ENCODE measurements around the gene ZKSCAN1. TPM values are rescaled to one million over a fixed set of nuclear protein-coding genes. Genes with fewer than 3 reads are reported as not detected.
"Not testable (repeated sequence)": the region's sequence is repeated elsewhere in the genome, so short reads cannot be mapped to it uniquely, and the experiment has no call there.

The ZKSCAN1 gene
- total RNA-seq, 1 donor from 2014 or later = 63.1 TPM

- not testable (repeated sequence) for H3K4me3 Mint-ChIP-seq; H3K36me3 Mint-ChIP-seq (ENCODE audit: low read depth); H3K27ac Mint-ChIP-seq; H3K9me3 Mint-ChIP-seq; H3K27me3 Mint-ChIP-seq (ENCODE audit: insufficient read depth); DNase-seq (ENCODE audit: low spot score)
- peaks cover 11% of the 10 kb centered on the region for H3K4me1 Mint-ChIP-seq (ENCODE audit: low read depth)
- intact Hi-C loops (cut with micrococcal nuclease) = loop anchor here (10.0 kb wide), 1 partner anchor 385 kb away; no protein-coding TSS in a partner anchor
Measured at GRCh38 chr7:100009952-100010351, 5.4 kb upstream of the ZKSCAN1 start.

GRCh38 chr7:100010901-100011300 is 4.5 kb upstream of the ZKSCAN1 start:
- no peak overlapping the region for H3K4me3 Mint-ChIP-seq
- H3K9me3 Mint-ChIP-seq = no peaks in the 10 kb centered on the region
- no peak overlapping the region for H3K27ac Mint-ChIP-seq
- intact Hi-C loops (cut with micrococcal nuclease) = loop anchor here (10.0 kb wide), 1 partner anchor 386 kb away; no protein-coding TSS in a partner anchor
- H3K27me3 Mint-ChIP-seq (ENCODE audit: insufficient read depth) = no peaks in the 10 kb centered on the region
- H3K4me1 Mint-ChIP-seq (ENCODE audit: low read depth) = peaks cover 16% of the 10 kb centered on the region
- no peak for DNase-seq (ENCODE audit: low spot score)
- H3K36me3 Mint-ChIP-seq (ENCODE audit: low read depth) = no peaks in the 10 kb centered on the region

GRCh38 chr7:100011516-100011915 is 3.9 kb upstream of the ZKSCAN1 start:
- DNase-seq (ENCODE audit: low spot score) = no peak
- Mint-ChIP-seq H3K9me3 (no peaks in the 10 kb centered on the region), H3K27me3 (ENCODE audit: insufficient read depth) (no peaks in the 10 kb centered on the region), H3K36me3 (ENCODE audit: low read depth) (no peaks in the 10 kb centered on the region), H3K27ac (no peak overlapping the region), H3K4me3 (no peak overlapping the region), H3K4me1 (ENCODE audit: low read depth) (peaks cover 22% of the 10 kb centered on the region)
- intact Hi-C loops (cut with micrococcal nuclease) = loop anchor here (10.0 kb wide), 1 partner anchor 387 kb away; no protein-coding TSS in a partner anchor

GRCh38 chr7:100012385-100013327 is 2.7 kb upstream of the ZKSCAN1 start:
- not testable (repeated sequence) for H3K36me3 Mint-ChIP-seq (ENCODE audit: low read depth); H3K27me3 Mint-ChIP-seq (ENCODE audit: insufficient read depth); H3K9me3 Mint-ChIP-seq; DNase-seq (ENCODE audit: low spot score); H3K4me3 Mint-ChIP-seq
- peaks cover 31% of the 10 kb centered on the region for H3K4me1 Mint-ChIP-seq (ENCODE audit: low read depth)
- intact Hi-C loops (cut with micrococcal nuclease) = loop anchor here (10.0 kb wide), 1 partner anchor 388 kb away; no protein-coding TSS in a partner anchor
- H3K27ac Mint-ChIP-seq = peak overlapping the region; percentile 40

GRCh38 chr7:100013328-100013676 is 2.1 kb upstream of the ZKSCAN1 start:
- Mint-ChIP-seq H3K36me3 (ENCODE audit: low read depth) (peaks cover 3% of the 10 kb centered on the region), H3K9me3 (no peaks in the 10 kb centered on the region), H3K4me3 (no peak overlapping the region), H3K4me1 (ENCODE audit: low read depth) (peaks cover 38% of the 10 kb centered on the region), H3K27ac (peak overlapping the region; percentile 40), H3K27me3 (ENCODE audit: insufficient read depth) (no peaks in the 10 kb centered on the region)
- intact Hi-C loops (cut with micrococcal nuclease) = loop anchor here (10.0 kb wide), 1 partner anchor 389 kb away; no protein-coding TSS in a partner anchor
- DNase-seq (ENCODE audit: low spot score) = no peak

GRCh38 chr7:100016215-100016901 is 962 bp downstream of the ZKSCAN1 start:
- Mint-ChIP-seq H3K4me3 (peak overlapping the region; percentile 98), H3K4me1 (ENCODE audit: low read depth) (peaks cover 57% of the 10 kb centered on the region), H3K27me3 (ENCODE audit: insufficient read depth) (no peaks in the 10 kb centered on the region), H3K9me3 (no peaks in the 10 kb centered on the region), H3K36me3 (ENCODE audit: low read depth) (peaks cover 17% of the 10 kb centered on the region), H3K27ac (peak overlapping the region; percentile 92)
- DNase-seq (ENCODE audit: low spot score) = no peak
- intact Hi-C loops (cut with micrococcal nuclease) = loop anchor here (1.0 to 10.0 kb wide), 3 partner anchors 10 to 459 kb away; partner anchors contain the start of gene ZNF655

- Mint-ChIP-seq H3K27me3 (ENCODE audit: insufficient read depth) (no peaks in the 10 kb centered on the region), H3K36me3 (ENCODE audit: low read depth) (peaks cover 19% of the 10 kb centered on the region), H3K27ac (no peak overlapping the region), H3K9me3 (no peaks in the 10 kb centered on the region), H3K4me1 (ENCODE audit: low read depth) (peaks cover 62% of the 10 kb centered on the region), H3K4me3 (peak overlapping the region; percentile 49)
- intact Hi-C loops (cut with micrococcal nuclease) = loop anchor here (5.0 to 10.0 kb wide), 2 partner anchors 392 to 460 kb away; partner anchors contain the start of gene ZNF655
- DNase-seq (ENCODE audit: low spot score) = no peak
Measured at GRCh38 chr7:100017300-100017699, 1.9 kb downstream of the ZKSCAN1 start.

- no peak for DNase-seq (ENCODE audit: low spot score)
- Mint-ChIP-seq H3K27me3 (ENCODE audit: insufficient read depth) (no peaks in the 10 kb centered on the region), H3K36me3 (ENCODE audit: low read depth) (peaks cover 25% of the 10 kb centered on the region), H3K9me3 (no peaks in the 10 kb centered on the region), H3K4me3 (peak overlapping the region; percentile 49), H3K4me1 (ENCODE audit: low read depth) (peaks cover 67% of the 10 kb centered on the region), H3K27ac (no peak overlapping the region)
- intact Hi-C loops (cut with micrococcal nuclease) = loop anchor here (5.0 to 10.0 kb wide), 2 partner anchors 393 to 461 kb away; partner anchors contain the start of gene ZNF655
Measured at GRCh38 chr7:100017875-100018274, 2.5 kb downstream of the ZKSCAN1 start.

- peak overlapping the region; percentile 81 for H3K27ac Mint-ChIP-seq
- no peaks in the 10 kb centered on the region for H3K27me3 Mint-ChIP-seq (ENCODE audit: insufficient read depth)
- intact Hi-C loops (cut with micrococcal nuclease) = loop anchor here (5.0 to 10.0 kb wide), 3 partner anchors 395 to 463 kb away; partner anchors contain the start of genes MEPCE, ZCWPW1 and ZNF655
- H3K4me1 Mint-ChIP-seq (ENCODE audit: low read depth) = peaks cover 70% of the 10 kb centered on the region
- H3K36me3 Mint-ChIP-seq (ENCODE audit: low read depth) = peaks cover 38% of the 10 kb centered on the region
- no peaks in the 10 kb centered on the region for H3K9me3 Mint-ChIP-seq
- DNase-seq (ENCODE audit: low spot score) = no peak
- H3K4me3 Mint-ChIP-seq = no peak overlapping the region
Measured at GRCh38 chr7:100019908-100020307, 4.5 kb downstream of the ZKSCAN1 start.

GRCh38 chr7:100021297-100021696 is 5.9 kb downstream of the ZKSCAN1 start:
- H3K36me3 Mint-ChIP-seq (ENCODE audit: low read depth) = peaks cover 43% of the 10 kb centered on the region
- H3K27ac Mint-ChIP-seq = peak overlapping the region; percentile 52
- no peaks in the 10 kb centered on the region for H3K9me3 Mint-ChIP-seq
- no peak overlapping the region for H3K4me3 Mint-ChIP-seq
- intact Hi-C loops (cut with micrococcal nuclease) = loop anchor here (10.0 kb wide), 1 partner anchor 404 kb away; the partner anchor contains the start of genes MEPCE and ZCWPW1
- peaks cover 71% of the 10 kb centered on the region for H3K4me1 Mint-ChIP-seq (ENCODE audit: low read depth)
- no peaks in the 10 kb centered on the region for H3K27me3 Mint-ChIP-seq (ENCODE audit: insufficient read depth)
- DNase-seq (ENCODE audit: low spot score) = no peak

- H3K4me3 Mint-ChIP-seq = no peak overlapping the region
- peaks cover 43% of the 10 kb centered on the region for H3K36me3 Mint-ChIP-seq (ENCODE audit: low read depth)
Measured at GRCh38 chr7:100022621-100023020, 7.2 kb downstream of the ZKSCAN1 start.

GRCh38 chr7:100023526-100023925 is 8.1 kb downstream of the ZKSCAN1 start:
- intact Hi-C loops (cut with micrococcal nuclease) = loop anchor here (10.0 kb wide), 1 partner anchor 401 kb away; the partner anchor contains the start of genes MEPCE and ZCWPW1
- DNase-seq (ENCODE audit: low spot score) = no peak
- Mint-ChIP-seq H3K4me3 (no peak overlapping the region), H3K9me3 (no peaks in the 10 kb centered on the region), H3K27ac (peak overlapping the region; percentile 44), H3K4me1 (ENCODE audit: low read depth) (peaks cover 53% of the 10 kb centered on the region), H3K27me3 (ENCODE audit: insufficient read depth) (no peaks in the 10 kb centered on the region), H3K36me3 (ENCODE audit: low read depth) (peaks cover 40% of the 10 kb centered on the region)

More at GRCh38 chr7:100022621-100023020, 7.2 kb downstream of the ZKSCAN1 start:
- intact Hi-C loops (cut with micrococcal nuclease) = loop anchor here (10.0 kb wide), 1 partner anchor 402 kb away; the partner anchor contains the start of genes MEPCE and ZCWPW1
- Mint-ChIP-seq H3K4me1 (ENCODE audit: low read depth) (peaks cover 60% of the 10 kb centered on the region), H3K9me3 (no peaks in the 10 kb centered on the region), H3K27ac (no peak overlapping the region), H3K27me3 (ENCODE audit: insufficient read depth) (no peaks in the 10 kb centered on the region)
- DNase-seq (ENCODE audit: low spot score) = no peak
